Heart left ventricle (tissue), 16 donors: Measurements from ENCODE around the gene GPX5. TPM values are rescaled to one million over a fixed set of nuclear protein-coding genes. Genes with fewer than 3 reads are reported as not detected.

Source experiments
- ATAC-seq, 4 donors: fragments of 200-7000 bp; cut with Tn5 transposase; one replicate each; pipeline ENCODE4 v1.9.1; 2020 to 2022; ENCODE audit warnings: moderate library complexity in 4 of 4, mild to moderate bottlenecking in 3 of 4, moderate number of reproducible peaks in 1 of 4
- DNase-seq, 5 donors: peaks; one replicate each; pipeline ENCODE4 v3.0.0-alpha.2; 2020
- H3K27ac ChIP-seq, 12 donors: fragments of 200-600 bp; sonication (generic) in 4 of 12; one replicate each; pipeline versions ENCODE4 v1.5.0 to v1.8.0; 2016 to 2022; ENCODE audit warnings: mild to moderate bottlenecking in 2 of 12
- H3K27me3 ChIP-seq, 9 donors: fragments of 200-600 bp; sonication (generic) in 2 of 9; one replicate each; pipeline versions ENCODE4 v1.5.1 to v1.8.0; 2016 to 2022; ENCODE audit warnings: mild to moderate bottlenecking in 3 of 9
- H3K36me3 ChIP-seq, 9 donors: fragments of 200-600 bp; sonication (generic) in 2 of 9; one replicate each; pipeline versions ENCODE4 v1.5.0 to v1.8.0; 2018 to 2022; ENCODE audit warnings: mild to moderate bottlenecking in 2 of 9
- H3K4me1 ChIP-seq, 12 donors: fragments of 200-600 bp; sonication (generic) in 4 of 12; one replicate each; pipeline versions ENCODE4 v1.5.0 to v1.8.0; 2016 to 2022; ENCODE audit warnings: mild to moderate bottlenecking in 3 of 12
- H3K4me3 ChIP-seq, 12 donors: fragments of 200-600 bp; sonication (generic) in 4 of 12; one replicate each; pipeline versions ENCODE4 v1.5.0 to v1.8.0; 2017 to 2022; ENCODE audit warnings: mild to moderate bottlenecking in 9 of 12, moderate library complexity in 4 of 12
- H3K9me3 ChIP-seq, 12 donors: fragments of 200-600 bp; sonication (generic) in 4 of 12; one replicate each; pipeline versions ENCODE4 v1.5.0 to v1.8.0; 2016 to 2022; ENCODE audit warnings: mild to moderate bottlenecking in 1 of 12
- CTCF ChIP-seq, 12 donors: fragments of 200-600 bp; sonication (generic) in 4 of 12; IDR thresholded peaks; one replicate each; pipeline versions ENCODE4 v1.5.0 to v1.8.0; 2018 to 2022; ENCODE audit warnings: antibody characterized with exemption in 12 of 12, mild to moderate bottlenecking in 5 of 12
- POLR2A ChIP-seq, 2 donors: fragments of 450-650 bp; IDR thresholded peaks; one replicate each; pipeline ENCODE4 v1.6.1; 2017; ENCODE audit warnings: antibody characterized with exemption in 2 of 2, mild to moderate bottlenecking in 2 of 2, moderate library complexity in 2 of 2
- WGBS, 4 donors: extraction: QIAGEN DNeasy Blood & Tissue Kit in 2 of 4; methylation state at CpG; one replicate each; pipeline versions ENCODE4 v1.1.5 to v1.1.7; 2013 to 2018; 5-methylcytosine and 5-hydroxymethylcytosine counted together
- intact Hi-C, 10 donors: fragments of 100-400 bp; cut with DNase I; formaldehyde crosslinking; loops; one replicate each; pipeline versions ENCODE4 v1.11.1 to v1.14.2; 2022
- polyA plus RNA-seq, 2 donors: library from polyadenylated mRNA; stranded (reverse); fragments of 200-250 nt; gene quantifications; one replicate each; pipeline ENCODE4 v1.2.3, GENCODE V29; 2013
- total RNA-seq, 9 donors: library from RNA; depleted of rRNA in 2 of 9; stranded (reverse); fragments of >200 nt in 2 of 9; fragmentation: NEBNext Ultra II Directional in 3 of 9; extraction: Animal tissue kit (Norgen Biotek cat#: 25700) in 3 of 9; gene quantifications; one replicate each; pipeline versions ENCODE4 v1.1.0 to v1.2.4, GENCODE V29; 2016 to 2023
- donor health status: ischemic (EF 13 %, LVEDD 7.1; RV severe dilation, severe dysfunction).
- donor health status: healthy with polysubstance abuse.
- donor health status: DM: no; HTN: yes; CAD: no.
- donor health status: DM: no; HTN: no; CAD: no.
- donor health status: ischemic (EF 25% LVEDD 6.9; RV normal size, moderate dysfunction).
- donor health status: ischemic (EF 25% LVEDD 5.7; RV mildly dilated, moderate dysfunction).
- donor health status: healthy.
- donor health status: DM: yes; HTN: yes; CAD: no.
- donor health status: ischemic (EF 35%, LVEDD 5.7; RV mildly dilated, moderate dysfunction).
- donor health status: nonischemic (EF 11% LVEDD 7.7; RV severe dilation, severe dysfunction).
- donor health status: DM: yes; HTN: yes; CAD: no.
- donor health status: PGD.
- donor health status: ischemic (EF 29% LVEDD 5.4; RV normal size, mild dysfunction).
- donor health status: nonischemic (EF 23%, LVEDD 6.1; RV moderate dilation, normal function).

GPX5 gene
- total and polyA plus RNA-seq, 11 donors = not detected

GRCh38 chr6:28515676-28516075 lies 10.0 kb upstream of the GPX5 start, which contains the start of gene GPX6:
Gene GPX6, minus strand, starts transcription at chr6:28515793. Its CDS starts 50 bp downstream, at chr6:28515743.
- no peak for DNase-seq
- Histone ChIP-seq H3K27me3 (peaks cover 0 to 21% (median 3%) of the 10 kb centered on the region in 9 donors), H3K36me3 (no peaks in the 10 kb centered on the region), H3K4me3 (no peak within 1 kb of the TSS), H3K9me3 (no peaks in the 10 kb centered on the region), H3K27ac (no peak within 1 kb of the TSS), H3K4me1 (no peaks in the 10 kb centered on the region)
- TF ChIP-seq POLR2A (IDR thresholded peaks at IDR 0.05) (no peak), CTCF (IDR thresholded peaks at IDR 0.05) (no peak)
- WGBS, 4 donors = 59 to 70% (median 62%) methylated on average over 4 of the region's 4 CpGs
- ATAC-seq = no peak
- intact Hi-C loops = no loop called here

GRCh38 chr6:28517964-28518363 lies 7.7 kb upstream of the GPX5 start:
- Histone ChIP-seq H3K27me3 (peaks cover 0 to 26% (median 3%) of the 10 kb centered on the region in 9 donors), H3K27ac (no peak overlapping the region), H3K9me3 (no peaks in the 10 kb centered on the region), H3K4me3 (no peak overlapping the region), H3K4me1 (no peaks in the 10 kb centered on the region), H3K36me3 (no peaks in the 10 kb centered on the region)
- intact Hi-C loops = no loop called here
- TF ChIP-seq POLR2A (IDR thresholded peaks at IDR 0.05) (no peak), CTCF (IDR thresholded peaks at IDR 0.05) (no peak)
- DNase-seq (no peak), ATAC-seq (no peak)
- WGBS, 4 donors = 72 to 84% (median 82%) methylated on average over 2 of the region's 2 CpGs

GRCh38 chr6:28522594-28523240 lies 3.0 kb upstream of the GPX5 start:
- peaks cover 0 to 35% (median 7%) of the 10 kb centered on the region in 9 donors for H3K27me3 ChIP-seq

GRCh38 chr6:28523241-28523622 lies 2.4 kb upstream of the GPX5 start:
- DNase-seq (no peak), ATAC-seq (no peak)
- no peaks in the 10 kb centered on the region for H3K9me3 ChIP-seq
- no peaks in the 10 kb centered on the region for H3K36me3 ChIP-seq
- H3K4me3 ChIP-seq = no peak overlapping the region
- peaks cover 0 to 35% (median 7%) of the 10 kb centered on the region in 9 donors for H3K27me3 ChIP-seq
- WGBS, 4 donors = 34 to 44% (median 43%) methylated on average over 3 of the region's 3 CpGs
- H3K4me1 ChIP-seq = no peaks in the 10 kb centered on the region
- intact Hi-C loops = no loop called here
- TF ChIP-seq POLR2A (IDR thresholded peaks at IDR 0.05) = no peak
- no peak for TF ChIP-seq CTCF (IDR thresholded peaks at IDR 0.05)
- H3K27ac ChIP-seq = no peak overlapping the region

More at GRCh38 chr6:28522594-28523240, 3.0 kb upstream of the GPX5 start:
- ATAC-seq = no peak
- Histone ChIP-seq H3K4me3 (no peak overlapping the region), H3K27ac (no peak overlapping the region), H3K9me3 (no peaks in the 10 kb centered on the region), H3K36me3 (no peaks in the 10 kb centered on the region), H3K4me1 (no peaks in the 10 kb centered on the region)
- intact Hi-C loops = no loop called here
- TF ChIP-seq POLR2A (IDR thresholded peaks at IDR 0.05) = no peak
- no peak for TF ChIP-seq CTCF (IDR thresholded peaks at IDR 0.05)
- no peak for DNase-seq
